ENCODE measurements around the gene ACADM. TPM values are rescaled to one million over a fixed set of nuclear protein-coding genes. Genes with fewer than 3 reads are reported as not detected.
A peak's percentile ranks its signal among the peaks of the same experiment; 100 is the strongest.
"Not testable (repeated sequence)": the region's sequence is repeated elsewhere in the genome, so short reads cannot be mapped to it uniquely, and the experiment has no call there.

Gene ACADM
- total and polyA plus RNA-seq, 5 donors from 2014 or later, result 12.6 to 56.8 (median 44.2) TPM

DNA sequence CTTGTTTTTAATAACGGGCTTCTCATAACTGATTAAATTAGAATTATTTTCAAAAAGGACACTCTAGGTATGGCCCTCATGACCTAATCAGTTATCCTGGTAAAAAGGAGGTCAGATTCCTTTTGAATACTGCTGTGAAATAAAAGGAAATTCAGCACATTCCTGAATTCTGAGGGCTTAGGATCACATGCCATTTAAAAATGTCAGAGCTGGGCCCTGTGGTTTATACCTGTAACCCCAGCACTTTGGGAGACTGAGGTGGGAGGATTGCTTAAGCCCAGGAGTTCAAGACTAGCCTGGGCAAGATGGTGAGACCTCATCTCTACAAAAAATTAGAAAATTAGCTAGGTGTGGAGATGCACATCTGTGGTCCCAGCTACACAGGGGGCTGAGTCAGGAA lies 43.5 kb downstream of the ACADM start:
- Mint-ChIP-seq H3K4me3 (no peak overlapping the region), H3K27ac (no peak overlapping the region), H3K27me3 (peaks cover 4% of the 10 kb centered on the region), H3K36me3 (peaks cover 3% of the 10 kb centered on the region), H3K9me3 (peaks cover 0 to 1% (median 0%) of the 10 kb centered on the region in 7 donors), H3K4me1 (no peaks in the 10 kb centered on the region)
- Histone ChIP-seq H3K4me1 (ENCODE audit: control insufficient read depth, insufficient read depth, low read length, poor library complexity, severe bottlenecking) (no peaks in the 10 kb centered on the region), H3K27ac (ENCODE audit: insufficient read depth, low read length, poor library complexity, severe bottlenecking) (no peak overlapping the region), H3K9me3 (ENCODE audit: control insufficient read depth in 2 of 2, low read length in 2 of 2) (no peaks in the 10 kb centered on the region), H3K36me3 (ENCODE audit: control insufficient read depth, insufficient read depth, low read length) (no peaks in the 10 kb centered on the region), H3K4me3 (ENCODE audit: low read depth, low read length) (no peak overlapping the region), H3K27me3 (ENCODE audit: control insufficient read depth, insufficient read depth, low read length) (no peaks in the 10 kb centered on the region)
- DNase-seq (no peak), ATAC-seq (ENCODE audit: low read depth in 2 of 2) (no peak)

DNA sequence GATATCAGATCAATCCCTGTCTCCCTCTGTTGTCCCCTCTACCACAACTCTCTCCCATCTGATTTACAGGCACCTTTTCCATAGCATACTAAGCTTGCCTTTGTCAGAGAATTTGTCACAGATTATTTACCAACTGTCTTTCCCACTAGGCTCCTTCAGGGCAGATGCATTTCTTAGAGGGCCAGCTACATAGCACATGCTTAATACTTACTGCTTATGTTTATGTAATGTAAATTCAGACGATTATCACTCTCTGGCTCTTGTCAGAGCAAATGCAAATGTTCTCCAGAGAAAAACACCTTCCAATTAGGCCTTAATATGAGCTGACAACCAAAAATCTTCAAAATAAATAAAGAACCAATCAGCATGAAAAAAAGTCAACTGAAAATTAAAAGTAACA lies 46.3 kb downstream of the ACADM start:
- H3K4me3 ChIP-seq (ENCODE audit: low read depth, low read length), result no peak overlapping the region
- Mint-ChIP-seq H3K27me3 (peaks cover 4% of the 10 kb centered on the region), H3K36me3 (no peaks in the 10 kb centered on the region), H3K4me3 (no peak overlapping the region), H3K9me3 (peaks cover 0 to 4% (median 0%) of the 10 kb centered on the region in 7 donors), H3K4me1 (no peaks in the 10 kb centered on the region), H3K27ac (no peak overlapping the region)
- DNase-seq (no peak), ATAC-seq (ENCODE audit: low read depth in 2 of 2) (no peak)
- no peaks in the 10 kb centered on the region for H3K27me3 ChIP-seq (ENCODE audit: control insufficient read depth, insufficient read depth, low read length)
- no peaks in the 10 kb centered on the region for H3K36me3 ChIP-seq (ENCODE audit: control insufficient read depth, insufficient read depth, low read length)
- no peak overlapping the region for H3K27ac ChIP-seq (ENCODE audit: insufficient read depth, low read length, poor library complexity, severe bottlenecking)
- H3K4me1 ChIP-seq (ENCODE audit: control insufficient read depth, insufficient read depth, low read length, poor library complexity, severe bottlenecking), result no peaks in the 10 kb centered on the region
- no peaks in the 10 kb centered on the region for H3K9me3 ChIP-seq (ENCODE audit: control insufficient read depth in 2 of 2, low read length in 2 of 2)

DNA sequence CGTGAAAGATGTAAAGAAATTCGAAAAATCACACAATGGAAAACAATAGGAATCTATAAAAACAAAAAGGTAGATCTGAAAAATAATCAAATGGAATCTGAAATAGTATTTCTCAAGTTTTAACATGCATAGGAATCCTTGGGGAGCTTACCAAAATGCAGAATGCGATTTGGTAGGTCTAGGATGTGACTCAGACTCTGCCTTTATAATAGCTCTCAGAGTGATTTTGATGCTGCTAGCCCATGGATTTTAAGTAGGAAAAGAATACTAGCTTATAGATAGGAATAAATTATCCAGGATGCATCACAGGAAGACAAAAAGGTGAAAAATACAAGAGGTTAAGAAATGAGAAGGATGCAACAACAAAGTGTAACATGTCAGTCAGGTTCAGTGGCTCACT lies 47.5 kb downstream of the ACADM start:
- Mint-ChIP-seq H3K9me3 (peaks cover 0 to 6% (median 0%) of the 10 kb centered on the region in 7 donors), H3K27me3 (peaks cover 4% of the 10 kb centered on the region), H3K4me3 (no peak overlapping the region), H3K27ac (no peak overlapping the region), H3K36me3 (no peaks in the 10 kb centered on the region), H3K4me1 (no peaks in the 10 kb centered on the region)
- Histone ChIP-seq H3K27me3 (ENCODE audit: control insufficient read depth, insufficient read depth, low read length) (no peaks in the 10 kb centered on the region), H3K4me1 (ENCODE audit: control insufficient read depth, insufficient read depth, low read length, poor library complexity, severe bottlenecking) (no peaks in the 10 kb centered on the region), H3K27ac (ENCODE audit: insufficient read depth, low read length, poor library complexity, severe bottlenecking) (no peak overlapping the region), H3K36me3 (ENCODE audit: control insufficient read depth, insufficient read depth, low read length) (no peaks in the 10 kb centered on the region), H3K4me3 (ENCODE audit: low read depth, low read length) (no peak overlapping the region), H3K9me3 (ENCODE audit: control insufficient read depth in 2 of 2, low read length in 2 of 2) (no peaks in the 10 kb centered on the region)
- DNase-seq (no peak), ATAC-seq (ENCODE audit: low read depth in 2 of 2) (no peak)

DNA sequence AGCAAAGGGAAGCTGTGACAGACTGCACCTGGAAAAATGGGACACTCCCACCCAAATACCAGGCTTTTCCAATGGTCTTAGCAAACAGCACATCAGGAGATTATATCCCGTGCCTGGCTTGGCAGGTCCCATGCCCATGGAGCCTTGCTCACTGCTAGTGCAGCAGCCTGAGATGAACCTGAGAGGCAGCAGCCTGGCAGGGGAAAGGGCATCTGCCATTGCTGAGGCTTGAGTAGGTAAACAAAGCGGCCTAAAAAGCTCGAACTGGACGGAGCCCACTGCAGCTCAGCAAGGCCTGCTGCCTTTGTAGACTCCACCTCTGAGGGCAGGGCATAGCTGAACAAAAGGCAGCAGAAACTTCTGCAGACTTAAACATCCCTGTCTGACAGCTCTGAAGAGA lies 53.3 kb downstream of the ACADM start:
- not testable (repeated sequence) for H3K27ac Mint-ChIP-seq
- H3K27me3 Mint-ChIP-seq, result peaks cover 22% of the 10 kb centered on the region

DNA sequence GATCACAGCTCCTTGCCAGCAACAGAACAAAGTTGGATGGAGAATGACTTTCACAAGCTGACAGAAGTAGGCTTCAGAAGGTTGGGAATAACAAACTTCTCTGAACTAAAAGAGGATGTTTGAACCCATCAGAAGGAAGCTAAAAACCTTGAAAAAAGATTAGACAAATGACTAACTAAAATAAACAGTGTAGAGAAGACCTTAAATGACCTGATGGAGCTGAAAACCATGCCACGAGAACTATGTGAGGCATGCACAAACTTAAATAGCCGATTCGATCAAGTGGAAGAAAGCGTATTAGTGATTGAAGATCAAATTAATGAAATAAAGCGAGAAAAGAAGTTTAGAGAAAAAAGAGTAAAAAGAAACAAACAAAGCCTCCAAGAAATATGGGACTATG lies 54.2 kb downstream of the ACADM start:
- H3K4me1 Mint-ChIP-seq; DNase-seq; H3K27ac Mint-ChIP-seq; H3K4me3 ChIP-seq (ENCODE audit: low read depth, low read length); H3K36me3 ChIP-seq (ENCODE audit: control insufficient read depth, insufficient read depth, low read length); H3K27ac ChIP-seq (ENCODE audit: insufficient read depth, low read length, poor library complexity, severe bottlenecking); H3K9me3 ChIP-seq (ENCODE audit: control insufficient read depth in 2 of 2, low read length in 2 of 2); H3K36me3 Mint-ChIP-seq; H3K4me3 Mint-ChIP-seq; H3K4me1 ChIP-seq (ENCODE audit: control insufficient read depth, insufficient read depth, low read length, poor library complexity, severe bottlenecking); ATAC-seq (ENCODE audit: low read depth in 2 of 2); H3K27me3 ChIP-seq (ENCODE audit: control insufficient read depth, insufficient read depth, low read length): not testable (repeated sequence)
- Mint-ChIP-seq H3K9me3 (peaks cover 0 to 10% (median 1%) of the 10 kb centered on the region in 7 donors), H3K27me3 (peaks cover 22% of the 10 kb centered on the region)

More for the DNA sequence above, 53.3 kb downstream of the ACADM start:
- H3K4me3 Mint-ChIP-seq; H3K27ac ChIP-seq (ENCODE audit: insufficient read depth, low read length, poor library complexity, severe bottlenecking); H3K36me3 Mint-ChIP-seq; ATAC-seq (ENCODE audit: low read depth in 2 of 2); H3K4me1 ChIP-seq (ENCODE audit: control insufficient read depth, insufficient read depth, low read length, poor library complexity, severe bottlenecking); H3K9me3 ChIP-seq (ENCODE audit: control insufficient read depth in 2 of 2, low read length in 2 of 2); H3K4me1 Mint-ChIP-seq; H3K4me3 ChIP-seq (ENCODE audit: low read depth, low read length); H3K36me3 ChIP-seq (ENCODE audit: control insufficient read depth, insufficient read depth, low read length); H3K27me3 ChIP-seq (ENCODE audit: control insufficient read depth, insufficient read depth, low read length); DNase-seq: not testable (repeated sequence)
- H3K9me3 Mint-ChIP-seq, result peaks cover 0 to 10% (median 1%) of the 10 kb centered on the region in 7 donors

DNA sequence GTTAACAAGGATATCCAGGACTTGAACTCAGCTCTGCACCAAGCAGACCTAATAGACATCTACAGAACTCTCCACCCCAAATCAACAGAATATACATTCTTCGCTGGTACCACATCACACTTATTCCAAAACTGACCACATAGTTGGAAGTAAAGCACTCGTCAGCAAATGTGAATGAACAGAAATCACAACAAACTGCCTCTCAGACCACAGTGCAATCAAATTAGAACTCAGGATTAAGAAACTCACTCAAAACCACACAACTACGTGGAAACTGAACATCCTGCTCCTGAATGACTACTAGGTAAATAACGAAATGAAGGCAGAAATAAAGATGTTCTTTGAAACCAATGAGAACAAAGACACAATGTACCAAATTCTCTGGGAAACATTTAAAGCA lies 55.7 kb downstream of the ACADM start:
- H3K27ac Mint-ChIP-seq; H3K4me1 ChIP-seq (ENCODE audit: control insufficient read depth, insufficient read depth, low read length, poor library complexity, severe bottlenecking); DNase-seq; H3K36me3 Mint-ChIP-seq; H3K27ac ChIP-seq (ENCODE audit: insufficient read depth, low read length, poor library complexity, severe bottlenecking); H3K36me3 ChIP-seq (ENCODE audit: control insufficient read depth, insufficient read depth, low read length); H3K4me3 ChIP-seq (ENCODE audit: low read depth, low read length); H3K27me3 ChIP-seq (ENCODE audit: control insufficient read depth, insufficient read depth, low read length); H3K4me1 Mint-ChIP-seq; ATAC-seq (ENCODE audit: low read depth in 2 of 2); H3K9me3 Mint-ChIP-seq; H3K9me3 ChIP-seq (ENCODE audit: control insufficient read depth in 2 of 2, low read length in 2 of 2): not testable (repeated sequence)
- peak overlapping the region in 1 of 4 donors; percentile 73 for H3K4me3 Mint-ChIP-seq
- H3K27me3 Mint-ChIP-seq, result peaks cover 22% of the 10 kb centered on the region

DNA sequence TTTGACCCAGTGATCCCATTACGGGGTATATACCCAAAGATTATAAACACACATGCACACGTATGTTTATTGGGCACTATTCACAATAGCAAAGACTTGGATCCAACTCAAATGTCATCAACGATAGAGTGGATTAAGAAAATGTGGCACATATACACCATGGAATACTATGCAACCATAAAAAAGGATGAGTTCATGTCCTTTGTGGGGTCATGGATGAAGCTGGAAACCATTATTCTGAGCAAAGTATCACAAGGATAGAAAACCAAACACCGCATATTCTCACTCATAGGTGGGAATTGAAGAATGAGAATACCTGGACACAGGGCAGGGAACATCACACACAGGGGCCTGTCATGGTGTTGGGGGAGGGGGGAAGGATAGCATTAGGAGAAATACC lies 59.4 kb downstream of the ACADM start:
- DNase-seq; H3K27me3 ChIP-seq (ENCODE audit: control insufficient read depth, insufficient read depth, low read length); H3K4me3 ChIP-seq (ENCODE audit: low read depth, low read length); H3K36me3 ChIP-seq (ENCODE audit: control insufficient read depth, insufficient read depth, low read length); H3K9me3 Mint-ChIP-seq; H3K36me3 Mint-ChIP-seq; H3K9me3 ChIP-seq (ENCODE audit: control insufficient read depth in 2 of 2, low read length in 2 of 2); ATAC-seq (ENCODE audit: low read depth in 2 of 2); H3K27ac ChIP-seq (ENCODE audit: insufficient read depth, low read length, poor library complexity, severe bottlenecking): not testable (repeated sequence)
- peaks cover 29% of the 10 kb centered on the region for H3K4me1 ChIP-seq (ENCODE audit: control insufficient read depth, insufficient read depth, low read length, poor library complexity, severe bottlenecking)
- Mint-ChIP-seq H3K4me3 (peak overlapping the region; percentile 55 to 86 (median 75)), H3K27me3 (peaks cover 22% of the 10 kb centered on the region), H3K4me1 (peaks cover 5 to 39% (median 19%) of the 10 kb centered on the region in 4 donors), H3K27ac (peak overlapping the region in 1 of 3 donors; percentile 96)

DNA sequence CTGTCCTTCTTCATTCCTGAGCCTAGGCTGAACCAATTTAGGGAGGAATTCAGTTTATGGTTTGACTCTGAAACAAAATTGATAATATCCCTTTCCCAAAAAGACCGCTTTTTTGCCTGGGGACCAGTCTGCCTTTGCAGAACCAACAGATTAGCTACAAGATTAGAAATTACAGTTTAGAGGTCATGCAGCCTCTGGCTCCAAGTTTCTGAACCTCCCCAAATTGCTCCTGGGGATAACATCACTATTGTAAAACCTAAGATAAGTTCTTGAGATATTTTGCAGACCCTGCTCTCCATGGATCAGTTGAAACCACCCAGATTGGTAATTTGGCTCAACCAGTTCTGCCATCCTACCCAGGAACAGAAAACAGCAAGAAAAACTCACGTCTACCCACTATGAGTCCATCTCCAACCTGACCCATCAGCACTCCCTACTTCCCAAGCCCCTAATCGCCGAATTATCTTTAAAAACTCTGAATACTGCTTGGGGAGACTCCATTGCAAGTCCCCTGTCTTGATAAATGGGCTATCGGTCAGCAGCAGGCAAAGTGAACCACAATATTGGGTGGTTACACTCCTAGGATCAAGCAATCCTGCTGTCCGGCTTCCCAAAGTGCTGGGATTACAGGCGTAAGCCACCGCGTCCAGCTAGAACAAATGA lies 60.9 kb downstream of the ACADM start:
- peaks cover 13 to 54% (median 33%) of the 10 kb centered on the region in 4 donors for H3K4me1 Mint-ChIP-seq
- peak overlapping the region; percentile 93 to 99 (median 97) for H3K4me3 Mint-ChIP-seq
- Histone ChIP-seq H3K9me3 (ENCODE audit: control insufficient read depth in 2 of 2, low read length in 2 of 2) (no peaks in the 10 kb centered on the region), H3K4me3 (ENCODE audit: low read depth, low read length) (peak overlapping the region; percentile 97), H3K27me3 (ENCODE audit: control insufficient read depth, insufficient read depth, low read length) (no peaks in the 10 kb centered on the region), H3K36me3 (ENCODE audit: control insufficient read depth, insufficient read depth, low read length) (peaks cover 18% of the 10 kb centered on the region), H3K27ac (ENCODE audit: insufficient read depth, low read length, poor library complexity, severe bottlenecking) (peak overlapping the region; percentile 84), H3K4me1 (ENCODE audit: control insufficient read depth, insufficient read depth, low read length, poor library complexity, severe bottlenecking) (peaks cover 44% of the 10 kb centered on the region)
- ATAC-seq (ENCODE audit: low read depth in 2 of 2) (no peak), DNase-seq (no peak)
- H3K9me3 Mint-ChIP-seq, result peaks cover 0 to 5% (median 0%) of the 10 kb centered on the region in 7 donors
- H3K27me3 Mint-ChIP-seq, result peaks cover 11% of the 10 kb centered on the region
- H3K36me3 Mint-ChIP-seq, result peaks cover 19% of the 10 kb centered on the region
- H3K27ac Mint-ChIP-seq, result peak overlapping the region; percentile 97 to 98 (median 97)
